Neuronal stem cell (in vitro differentiated cells): Measurements from ENCODE around the gene AZGP1.
"Not testable (repeated sequence)": the region's sequence is repeated elsewhere in the genome, so short reads cannot be mapped to it uniquely, and the experiment has no call there.

Source experiments
- DNase-seq: peaks from one replicate; pipeline ENCODE4 v3.0.0-alpha.2; 2013; ENCODE audit warnings: low spot score
- H2AFZ ChIP-seq: one replicate; pipeline ENCODE4 v1.6.1; 2013; ENCODE audit warnings: mild to moderate bottlenecking, low read length, inconsistent platforms
- H2AK5ac ChIP-seq: 2 replicates; pipeline ENCODE4 v1.6.1; 2013; ENCODE audit warnings: low read depth, mild to moderate bottlenecking, inconsistent platforms, low read length, moderate library complexity, mixed read lengths
- H2BK120ac ChIP-seq: 2 replicates; pipeline ENCODE4 v1.6.1; 2013; ENCODE audit warnings: low read depth, mild to moderate bottlenecking, inconsistent platforms, low read length, moderate library complexity, mixed read lengths
- H2BK12ac ChIP-seq: one replicate; pipeline ENCODE4 v1.6.1; 2013; ENCODE audit warnings: low read length, inconsistent platforms
- H2BK15ac ChIP-seq: 2 replicates; pipeline ENCODE4 v1.6.1; 2013; ENCODE audit warnings: mild to moderate bottlenecking, low read length, inconsistent platforms, mixed read lengths
- H2BK5ac ChIP-seq: one replicate; pipeline ENCODE4 v1.6.1; 2013; ENCODE audit warnings: inconsistent platforms, mild to moderate bottlenecking, low read length, moderate library complexity
- H3K14ac ChIP-seq: one replicate; pipeline ENCODE4 v1.6.1; 2013; ENCODE audit warnings: low read length, inconsistent platforms
- H3K18ac ChIP-seq: 2 replicates; pipeline ENCODE4 v1.6.1; 2013; ENCODE audit warnings: low read length, inconsistent platforms
- H3K23ac ChIP-seq: 2 replicates; pipeline ENCODE4 v1.6.1; 2013; ENCODE audit warnings: low read depth, mild to moderate bottlenecking, mixed read lengths, low read length, inconsistent platforms; ENCODE audit not compliant: poor library complexity
- H3K27ac ChIP-seq: replicated peaks from 3 replicates; pipeline ENCODE4 v1.5.1; 2013; ENCODE audit warnings: low read length, inconsistent platforms
- H3K27me3 ChIP-seq, 3 experiments: 2 replicates each; pipeline ENCODE4 v1.6.1; 2013; ENCODE audit warnings: low read length in 3 of 3, mild to moderate bottlenecking in 2 of 3, inconsistent platforms in 1 of 3, low read depth in 1 of 3, mixed read lengths in 1 of 3, moderate library complexity in 1 of 3; ENCODE audit not compliant: control insufficient read depth in 3 of 3, insufficient read depth in 3 of 3
- H3K36me3 ChIP-seq, 2 donors: replicated peaks in 1 of 2; 2 replicates each; pipeline ENCODE4 v1.6.1; 2013; ENCODE audit warnings: low read length in 2 of 2; ENCODE audit not compliant: control insufficient read depth in 2 of 2, insufficient read depth in 2 of 2
- H3K4ac ChIP-seq: 2 replicates; pipeline ENCODE4 v1.6.1; 2013; ENCODE audit warnings: inconsistent platforms, mild to moderate bottlenecking, low read length, moderate library complexity
- H3K4me1 ChIP-seq, 2 donors: 1 replicate in 1 of 2; 2 replicates in 1 of 2; pipeline ENCODE4 v1.6.1; 2013; ENCODE audit warnings: low read length in 2 of 2, low read depth in 1 of 2; ENCODE audit not compliant: control insufficient read depth in 2 of 2, insufficient read depth in 1 of 2
- H3K4me2 ChIP-seq: one replicate; pipeline ENCODE4 v1.6.1; 2013; ENCODE audit warnings: mild to moderate bottlenecking, low read length, inconsistent platforms; ENCODE audit not compliant: insufficient read depth, poor library complexity, severe bottlenecking
- H3K4me3 ChIP-seq, 2 donors: 2 replicates each; pipeline ENCODE4 v1.5.1; 2013; ENCODE audit warnings: low read length in 2 of 2, mild to moderate bottlenecking in 2 of 2, inconsistent platforms in 1 of 2, moderate library complexity in 1 of 2
- H3K79me1 ChIP-seq: one replicate; pipeline ENCODE4 v1.6.1; 2013; ENCODE audit warnings: low read depth, mild to moderate bottlenecking, inconsistent platforms, low read length, moderate library complexity
- H3K9ac ChIP-seq: one replicate; pipeline ENCODE4 v1.6.1; 2013; ENCODE audit warnings: mild to moderate bottlenecking, low read depth, low read length, inconsistent platforms; ENCODE audit not compliant: poor library complexity
- H3K9me3 ChIP-seq, 2 donors: replicated peaks in 1 of 2; 2 replicates each; pipeline versions ENCODE3 to v1.6.1; 2013; ENCODE audit warnings: low read length in 2 of 2, mild to moderate bottlenecking in 2 of 2, inconsistent platforms in 1 of 2, low read depth in 1 of 2, mixed read lengths in 1 of 2, moderate library complexity in 1 of 2; ENCODE audit not compliant: control insufficient read depth in 2 of 2, insufficient read depth in 1 of 2
- H4K8ac ChIP-seq: one replicate; pipeline ENCODE4 v1.6.1; 2013; ENCODE audit warnings: low read depth, mild to moderate bottlenecking, inconsistent platforms, low read length, moderate library complexity
- H4K91ac ChIP-seq: one replicate; pipeline ENCODE4 v1.6.1; 2013; ENCODE audit warnings: low read length, low read depth, mild to moderate bottlenecking, inconsistent platforms; ENCODE audit not compliant: poor library complexity
- WGBS, 2 donors: extraction: QIAGEN DNeasy Blood & Tissue Kit; methylation state at CpG; one replicate each; pipeline ENCODE4 v1.1.7; 2013; ENCODE audit warnings: missing lambda C conversion rate in 2 of 2, mixed read lengths in 1 of 2; ENCODE audit not compliant: insufficient read length in 2 of 2, insufficient replicate concordance in 1 of 2; ENCODE audit errors: extremely low coverage in 2 of 2; 5-methylcytosine and 5-hydroxymethylcytosine counted together

AZGP1 gene

GRCh38 chr7:99954643-99955042 lies 21.2 kb downstream of the AZGP1 start:
- not testable (repeated sequence) for H4K8ac ChIP-seq, H3K27me3 ChIP-seq, H2BK12ac ChIP-seq, H2BK15ac ChIP-seq, H4K91ac ChIP-seq, H3K4me3 ChIP-seq, DNase-seq, H3K14ac ChIP-seq, H2AK5ac ChIP-seq, H3K9ac ChIP-seq, H2BK120ac ChIP-seq, H3K4ac ChIP-seq, H3K9me3 ChIP-seq, H3K27ac ChIP-seq, H3K4me2 ChIP-seq, H3K36me3 ChIP-seq, H3K18ac ChIP-seq, H3K79me1 ChIP-seq, H2AFZ ChIP-seq, H2BK5ac ChIP-seq, H3K4me1 ChIP-seq, H3K23ac ChIP-seq
- WGBS, 2 donors = no CpG with 5 or more reads among the region's 7 CpGs

- Histone ChIP-seq H2AK5ac (no peak overlapping the region), H3K27ac (no peak overlapping the region), H2BK5ac (no peak overlapping the region), H3K4me1 (no peaks in the 10 kb centered on the region), H2BK12ac (no peak overlapping the region), H3K9me3 (no peaks in the 10 kb centered on the region), H3K4me2 (no peak overlapping the region), H3K79me1 (no peaks in the 10 kb centered on the region), H3K4me3 (no peak overlapping the region), H3K18ac (no peak overlapping the region), H3K14ac (no peak overlapping the region), H2AFZ (no peak overlapping the region), H3K36me3 (no peaks in the 10 kb centered on the region), H3K4ac (no peak overlapping the region), H2BK120ac (no peak overlapping the region), H3K23ac (no peak overlapping the region), H4K91ac (no peak overlapping the region), H3K9ac (no peak overlapping the region), H2BK15ac (no peak overlapping the region), H3K27me3 (peaks cover 0 to 3% (median 0%) of the 10 kb centered on the region in 3 experiments), H4K8ac (no peak overlapping the region)
- DNase-seq = no peak
- WGBS, 2 donors = no CpG with 5 or more reads among the region's 3 CpGs
Measured at GRCh38 chr7:99953649-99954048, 22.2 kb downstream of the AZGP1 start.

- H2AFZ ChIP-seq, H3K4ac ChIP-seq: not testable (repeated sequence)
- no CpG with 5 or more reads among the region's 4 CpGs for WGBS, 2 donors
Measured at GRCh38 chr7:99952649-99953048, 23.2 kb downstream of the AZGP1 start.

GRCh38 chr7:99950819-99951218 lies 25.0 kb downstream of the AZGP1 start:
- DNase-seq, H3K4me1 ChIP-seq, H3K23ac ChIP-seq, H3K9me3 ChIP-seq, H2AFZ ChIP-seq, H4K8ac ChIP-seq, H2AK5ac ChIP-seq, H3K9ac ChIP-seq, H3K79me1 ChIP-seq, H4K91ac ChIP-seq, H3K36me3 ChIP-seq, H3K18ac ChIP-seq, H2BK12ac ChIP-seq, H2BK15ac ChIP-seq, H2BK120ac ChIP-seq, H3K4me3 ChIP-seq, H3K4ac ChIP-seq, H2BK5ac ChIP-seq, H3K4me2 ChIP-seq, H3K27me3 ChIP-seq, H3K14ac ChIP-seq, H3K27ac ChIP-seq: not testable (repeated sequence)
- WGBS, 2 donors = no CpG with 5 or more reads among the region's 6 CpGs

More at GRCh38 chr7:99952649-99953048, 23.2 kb downstream of the AZGP1 start:
- H2BK5ac ChIP-seq, H4K91ac ChIP-seq, H3K9ac ChIP-seq, H2BK15ac ChIP-seq, H3K9me3 ChIP-seq, H3K27ac ChIP-seq, H3K36me3 ChIP-seq, H3K14ac ChIP-seq, H2BK12ac ChIP-seq, H3K79me1 ChIP-seq, H2BK120ac ChIP-seq, H3K23ac ChIP-seq, H3K4me1 ChIP-seq, H2AK5ac ChIP-seq, DNase-seq, H3K27me3 ChIP-seq, H3K4me2 ChIP-seq, H4K8ac ChIP-seq, H3K4me3 ChIP-seq, H3K18ac ChIP-seq: not testable (repeated sequence)
